Measurements from ENCODE around the gene SLC35A1.

The SLC35A1 gene

GRCh38 chr6:87529221-87529620 lies 56.4 kb downstream of the SLC35A1 start:
- DNase-seq (ENCODE audit: low read depth in 3 of 3): no peak

- no peak for DNase-seq (ENCODE audit: low read depth in 3 of 3)
These were observed 61.7 kb downstream of the SLC35A1 start for GRCh38 chr6:87534377-87535047.

- DNase-seq (ENCODE audit: low read depth in 3 of 3): no peak
These were observed 65.9 kb downstream of the SLC35A1 start for GRCh38 chr6:87538510-87539260.

GRCh38 chr6:87539554-87539953 lies 66.8 kb downstream of the SLC35A1 start:
- no peak for DNase-seq (ENCODE audit: low read depth in 3 of 3)

- no peak for DNase-seq (ENCODE audit: low read depth in 3 of 3)
These were observed 67.8 kb downstream of the SLC35A1 start for GRCh38 chr6:87540539-87540938.

- DNase-seq (ENCODE audit: low read depth in 3 of 3): no peak
These were observed 68.3 kb downstream of the SLC35A1 start for GRCh38 chr6:87541041-87541440.

- DNase-seq (ENCODE audit: low read depth in 3 of 3): no peak
These were observed 69.0 kb downstream of the SLC35A1 start for GRCh38 chr6:87541744-87542143.

- no peak for DNase-seq (ENCODE audit: low read depth in 3 of 3)
These were observed 71.1 kb downstream of the SLC35A1 start for GRCh38 chr6:87543696-87544473.

GRCh38 chr6:87544474-87544735 lies 71.6 kb downstream of the SLC35A1 start:
- no peak for DNase-seq (ENCODE audit: low read depth in 3 of 3)

GRCh38 chr6:87551799-87552198 lies 79.0 kb downstream of the SLC35A1 start:
- no peak for DNase-seq (ENCODE audit: low read depth in 3 of 3)

- no peak for DNase-seq (ENCODE audit: low read depth in 3 of 3)
These were observed 80.5 kb downstream of the SLC35A1 start for GRCh38 chr6:87553159-87553765.

- no peak for DNase-seq (ENCODE audit: low read depth in 3 of 3)
These were observed 82.7 kb downstream of the SLC35A1 start for GRCh38 chr6:87555506-87555905.

GRCh38 chr6:87558446-87558845 lies 85.7 kb downstream of the SLC35A1 start:
- DNase-seq (ENCODE audit: low read depth in 3 of 3): no peak

- DNase-seq (ENCODE audit: low read depth in 3 of 3): no peak
These were observed 88.2 kb downstream of the SLC35A1 start for GRCh38 chr6:87561017-87561416.
